ENCODE data around the gene SAYSD1.

Gene SAYSD1

DNA sequence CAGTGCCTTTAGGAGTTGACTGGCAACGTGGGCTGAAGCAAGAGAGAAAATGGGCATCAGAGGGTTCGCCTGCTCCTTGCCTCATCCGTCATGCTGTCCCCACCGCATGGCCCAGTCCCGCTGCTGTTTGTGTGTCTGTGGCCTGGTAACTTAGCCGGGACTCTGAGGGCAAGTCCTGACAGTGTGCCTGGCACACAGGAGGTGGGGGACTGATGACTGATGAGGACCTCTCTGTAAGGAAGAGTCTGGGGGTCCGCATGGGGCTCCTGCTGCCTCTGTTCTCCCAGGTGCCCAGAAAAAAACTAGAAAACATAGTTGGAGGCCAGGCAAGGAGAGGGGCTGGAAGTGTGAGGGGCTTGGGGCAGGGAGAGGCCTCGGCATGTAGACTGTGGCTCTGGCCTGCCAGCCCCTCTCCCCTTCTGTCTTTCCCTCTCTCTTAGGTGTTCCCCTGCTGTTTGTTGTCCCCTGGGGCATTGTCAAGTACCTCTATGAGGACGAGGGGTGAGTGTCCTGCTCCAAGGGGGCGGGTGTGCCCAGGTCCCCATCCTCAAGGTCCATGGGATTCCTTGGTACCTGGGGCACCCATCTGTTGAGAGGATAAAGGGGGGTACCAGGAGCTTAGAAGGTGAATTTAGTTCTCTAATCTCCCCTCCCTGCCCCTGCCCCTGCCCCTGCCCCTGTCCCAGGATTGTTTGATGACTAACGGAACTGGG, 36.9 kb downstream of the SAYSD1 start:
- no peaks in the 10 kb centered on the region; the same call in 1 of the 2 replicates for H3K27me3 ChIP-seq (ENCODE audit: insufficient read depth, low read length)
- 86% methylated on average over 11 of the region's 11 CpGs for WGBS
- no peak overlapping the region for H3K27ac ChIP-seq (ENCODE audit: low read depth, low read length)
- no peak overlapping the region for H3K4me3 ChIP-seq (ENCODE audit: low read length)
- no peaks in the 10 kb centered on the region for H3K36me3 ChIP-seq (ENCODE audit: insufficient read depth, low read length)
- no peaks in the 10 kb centered on the region for H3K9me3 ChIP-seq (ENCODE audit: insufficient read depth, low read depth, low read length)
- no peak overlapping the region for H3K9ac ChIP-seq (ENCODE audit: low read depth, low read length)
- no peaks in the 10 kb centered on the region for H3K4me1 ChIP-seq (ENCODE audit: insufficient read depth, low read length)

DNA sequence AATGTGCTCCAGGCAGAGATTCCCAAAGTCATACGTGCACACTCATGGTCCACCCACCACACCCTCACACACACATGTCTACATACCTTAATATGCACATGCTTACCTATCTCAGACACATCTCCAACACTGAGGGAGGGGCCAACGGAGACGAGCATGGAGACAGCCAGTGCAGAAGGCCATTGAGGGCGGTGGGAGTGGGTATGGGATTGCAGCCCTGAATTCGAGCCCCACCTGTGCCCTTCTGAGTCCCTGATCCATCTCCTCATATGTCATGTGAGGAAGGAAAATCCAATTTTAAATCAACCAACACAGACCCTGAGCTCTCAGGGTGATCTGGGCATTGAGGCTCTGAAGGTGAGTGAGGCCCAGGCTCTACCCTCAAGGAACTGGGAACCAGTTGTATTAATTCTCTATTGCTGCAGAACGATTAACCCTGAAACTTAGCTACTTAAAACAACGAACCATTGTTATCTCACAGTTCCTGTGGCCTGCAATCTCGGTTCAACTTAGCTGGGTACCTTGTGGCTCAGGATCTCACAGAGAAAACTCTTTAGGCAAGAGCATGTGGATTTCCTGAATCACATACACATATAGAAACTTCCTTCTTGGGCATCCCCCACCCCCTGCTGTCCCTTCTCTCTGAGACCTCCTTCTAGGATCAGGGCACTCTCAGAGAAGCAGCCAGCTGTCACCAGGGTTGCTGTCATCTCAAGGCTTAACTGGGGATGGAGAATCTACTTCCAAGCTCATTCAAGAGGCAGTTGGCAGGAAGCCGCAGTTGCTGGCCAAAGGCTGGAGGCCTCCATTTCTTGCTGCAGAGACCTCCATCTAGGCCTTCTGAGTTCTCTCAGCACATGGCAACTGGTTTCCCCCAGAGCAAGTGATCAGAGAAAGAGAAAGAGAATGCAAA, 38.1 kb downstream of the SAYSD1 start:
- WGBS: 89% methylated on average over 8 of the region's 9 CpGs
- H3K9ac ChIP-seq (ENCODE audit: low read depth, low read length): no peak overlapping the region
- peaks cover 5% of the 10 kb centered on the region; the same call in 1 of the 2 replicates for H3K4me1 ChIP-seq (ENCODE audit: insufficient read depth, low read length)
- no peaks in the 10 kb centered on the region for H3K9me3 ChIP-seq (ENCODE audit: insufficient read depth, low read depth, low read length)
- H3K27me3 ChIP-seq (ENCODE audit: insufficient read depth, low read length): no peaks in the 10 kb centered on the region; the same call in 1 of the 2 replicates
- H3K27ac ChIP-seq (ENCODE audit: low read depth, low read length): no peak overlapping the region
- no peak overlapping the region for H3K4me3 ChIP-seq (ENCODE audit: low read length)
- H3K36me3 ChIP-seq (ENCODE audit: insufficient read depth, low read length): no peaks in the 10 kb centered on the region

DNA sequence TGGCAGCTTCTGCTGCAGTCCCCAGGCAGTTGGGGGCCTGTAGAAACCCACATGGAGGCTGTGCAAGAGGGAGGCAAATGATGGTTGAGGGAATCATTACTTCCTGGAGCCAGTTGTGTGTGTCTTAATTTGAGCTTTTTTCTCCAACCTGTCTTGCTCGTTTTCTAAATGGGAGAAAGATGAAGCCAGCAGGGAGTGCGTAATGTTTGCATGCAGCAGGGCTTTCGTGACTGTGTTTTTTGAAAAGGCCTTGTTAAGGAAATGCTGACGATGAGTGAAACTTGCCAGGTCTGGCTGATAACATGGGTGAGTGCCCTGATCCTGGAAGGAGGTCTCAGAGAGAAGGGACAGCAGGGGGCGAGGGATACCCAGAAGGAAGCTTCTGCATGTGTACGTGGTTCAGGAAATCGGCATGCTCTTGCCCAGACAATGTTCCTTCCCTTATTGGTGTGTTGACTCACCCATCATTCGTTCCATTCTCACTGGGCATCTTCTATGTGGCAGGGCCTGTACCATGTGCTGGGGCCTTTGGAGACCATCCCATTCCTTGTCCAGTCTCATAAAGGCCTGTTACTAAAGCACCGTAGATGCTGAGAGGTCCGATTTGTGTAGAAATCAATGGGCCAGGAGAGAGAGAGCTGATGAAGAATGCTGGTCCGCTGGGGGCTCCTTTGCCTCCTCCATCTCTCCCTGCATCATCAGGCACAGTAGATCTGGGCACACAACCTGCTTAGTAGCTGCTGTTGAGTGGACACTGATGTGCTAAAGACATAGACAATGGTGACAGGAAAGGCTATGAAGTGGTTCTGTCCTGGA, 39.0 kb downstream of the SAYSD1 start:
- H3K9me3 ChIP-seq (ENCODE audit: insufficient read depth, low read depth, low read length): no peaks in the 10 kb centered on the region
- H3K36me3 ChIP-seq (ENCODE audit: insufficient read depth, low read length): no peaks in the 10 kb centered on the region
- H3K4me1 ChIP-seq (ENCODE audit: insufficient read depth, low read length): peaks cover 5% of the 10 kb centered on the region; the same call in 1 of the 2 replicates
- H3K27me3 ChIP-seq (ENCODE audit: insufficient read depth, low read length): no peaks in the 10 kb centered on the region; the same call in 1 of the 2 replicates
- H3K9ac ChIP-seq (ENCODE audit: low read depth, low read length): no peak overlapping the region
- H3K27ac ChIP-seq (ENCODE audit: low read depth, low read length): no peak overlapping the region
- no peak overlapping the region for H3K4me3 ChIP-seq (ENCODE audit: low read length)
- 89% methylated on average over 11 of the region's 11 CpGs for WGBS

DNA sequence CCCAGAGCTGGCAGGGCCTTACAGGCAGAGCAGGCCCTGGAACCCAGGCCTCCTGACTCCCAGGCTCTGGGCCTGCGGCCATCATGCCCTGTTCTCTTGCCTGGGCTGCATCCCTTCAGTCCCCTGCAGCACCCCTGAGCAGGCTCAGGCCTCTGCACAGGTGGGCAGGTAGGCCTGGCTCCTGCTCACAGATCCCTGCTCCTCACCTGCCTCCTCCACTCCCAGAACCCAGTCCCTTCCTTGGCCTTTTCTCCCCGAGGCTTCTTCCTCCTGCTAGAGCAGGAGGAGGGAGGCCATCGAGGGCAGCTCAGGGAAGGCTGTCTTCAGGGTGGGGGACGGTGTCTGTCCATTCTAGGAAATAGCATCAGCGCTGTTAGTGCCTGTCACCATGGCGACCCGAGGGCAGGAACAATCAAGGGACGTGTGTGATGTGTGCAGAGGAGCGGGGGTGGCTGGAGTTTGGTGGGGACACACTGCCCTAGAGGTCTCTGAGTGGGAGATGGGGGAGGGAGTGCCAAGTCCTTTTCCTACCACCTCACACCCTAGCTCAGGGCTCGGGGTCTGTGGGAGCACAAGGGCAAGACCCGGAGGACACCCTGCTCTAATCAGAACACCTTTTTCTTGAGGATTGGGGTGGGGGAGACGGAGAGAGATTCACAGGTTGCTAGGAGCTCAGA, 39.8 kb downstream of the SAYSD1 start:
- H3K36me3 ChIP-seq (ENCODE audit: insufficient read depth, low read length): no peaks in the 10 kb centered on the region
- peaks cover 2% of the 10 kb centered on the region; the same call in 1 of the 2 replicates for H3K9me3 ChIP-seq (ENCODE audit: insufficient read depth, low read depth, low read length)
- no peak overlapping the region for H3K9ac ChIP-seq (ENCODE audit: low read depth, low read length)
- H3K4me1 ChIP-seq (ENCODE audit: insufficient read depth, low read length): peaks cover 5% of the 10 kb centered on the region; the same call in 1 of the 2 replicates
- H3K27ac ChIP-seq (ENCODE audit: low read depth, low read length): no peak overlapping the region
- WGBS: 82% methylated on average over 12 of the region's 12 CpGs
- H3K4me3 ChIP-seq (ENCODE audit: low read length): no peak overlapping the region
- no peaks in the 10 kb centered on the region; the same call in 1 of the 2 replicates for H3K27me3 ChIP-seq (ENCODE audit: insufficient read depth, low read length)

DNA sequence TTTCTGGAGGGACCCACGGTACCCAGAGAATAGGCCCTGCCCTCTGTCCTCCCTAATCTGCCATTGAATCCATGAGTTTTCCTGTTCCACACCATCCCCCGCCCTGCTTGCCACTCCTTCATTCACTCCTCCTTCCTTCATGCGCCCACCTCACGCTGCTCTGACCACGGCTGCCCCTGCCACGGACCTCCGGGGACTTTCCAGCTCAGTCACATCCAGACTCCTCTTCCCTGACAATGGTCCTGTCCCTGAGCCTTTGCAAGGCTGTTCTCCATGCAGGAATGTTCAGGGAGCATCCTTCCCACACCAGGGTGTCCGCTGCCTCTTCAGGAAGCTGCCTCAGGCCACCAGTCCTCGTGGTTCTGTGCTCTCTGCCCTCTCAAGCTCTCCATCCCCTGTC, 40.5 kb downstream of the SAYSD1 start:
- Histone ChIP-seq H3K4me3 (ENCODE audit: low read length) (no peak overlapping the region), H3K27me3 (ENCODE audit: insufficient read depth, low read length) (no peaks in the 10 kb centered on the region; the same call in 1 of the 2 replicates), H3K9ac (ENCODE audit: low read depth, low read length) (no peak overlapping the region), H3K36me3 (ENCODE audit: insufficient read depth, low read length) (no peaks in the 10 kb centered on the region), H3K27ac (ENCODE audit: low read depth, low read length) (no peak overlapping the region), H3K4me1 (ENCODE audit: insufficient read depth, low read length) (peaks cover 5% of the 10 kb centered on the region; the same call in 1 of the 2 replicates), H3K9me3 (ENCODE audit: insufficient read depth, low read depth, low read length) (peaks cover 2% of the 10 kb centered on the region; the same call in 1 of the 2 replicates)
- WGBS: 82% methylated on average over 9 of the region's 9 CpGs

DNA sequence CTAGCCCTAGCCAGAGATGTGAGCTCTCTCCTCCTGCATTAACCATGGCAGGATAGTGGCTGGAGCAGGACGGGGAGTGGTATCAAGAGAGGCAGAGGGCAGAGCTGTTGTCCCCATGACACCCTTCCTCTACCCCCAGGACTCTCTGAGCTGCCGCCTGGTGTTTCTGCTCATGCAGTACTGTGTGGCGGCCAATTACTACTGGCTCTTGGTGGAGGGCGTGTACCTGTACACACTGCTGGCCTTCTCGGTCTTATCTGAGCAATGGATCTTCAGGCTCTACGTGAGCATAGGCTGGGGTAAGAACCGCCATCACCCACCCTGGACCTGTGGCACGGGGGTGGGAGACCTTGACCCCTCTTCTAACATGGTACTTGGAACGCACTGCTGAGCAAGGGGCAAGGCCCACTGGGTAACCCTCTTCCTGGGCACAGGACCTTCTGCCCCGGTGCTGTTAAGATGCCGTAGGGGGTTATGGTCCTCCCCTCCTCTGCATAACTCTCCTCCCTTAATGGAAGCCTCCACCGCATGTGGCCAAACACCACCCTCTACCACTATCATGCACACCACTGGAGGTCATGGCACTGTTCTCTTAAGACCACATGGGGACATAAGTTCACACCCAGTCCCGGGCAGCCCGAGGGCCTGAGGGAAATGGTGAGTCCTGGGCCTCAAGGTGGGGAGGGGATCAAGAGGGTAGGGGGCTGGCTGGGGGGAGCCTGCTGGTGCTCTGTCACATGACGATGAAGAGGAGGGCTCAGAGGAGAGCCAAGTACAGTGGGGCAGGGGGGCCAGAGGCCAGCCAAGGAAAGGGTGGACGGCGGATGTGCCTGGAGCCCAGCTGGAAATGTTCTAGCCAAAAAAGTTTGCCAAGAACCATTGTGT, 41.3 kb downstream of the SAYSD1 start:
- H3K9me3 ChIP-seq (ENCODE audit: insufficient read depth, low read depth, low read length): peaks cover 2% of the 10 kb centered on the region; the same call in 1 of the 2 replicates
- H3K27ac ChIP-seq (ENCODE audit: low read depth, low read length): no peak overlapping the region
- peaks cover 5% of the 10 kb centered on the region; the same call in 1 of the 2 replicates for H3K4me1 ChIP-seq (ENCODE audit: insufficient read depth, low read length)
- H3K9ac ChIP-seq (ENCODE audit: low read depth, low read length): no peak overlapping the region
- H3K4me3 ChIP-seq (ENCODE audit: low read length): no peak overlapping the region
- H3K27me3 ChIP-seq (ENCODE audit: insufficient read depth, low read length): no peaks in the 10 kb centered on the region; the same call in 1 of the 2 replicates
- WGBS: 93% methylated on average over 17 of the region's 17 CpGs
- H3K36me3 ChIP-seq (ENCODE audit: insufficient read depth, low read length): no peaks in the 10 kb centered on the region

DNA sequence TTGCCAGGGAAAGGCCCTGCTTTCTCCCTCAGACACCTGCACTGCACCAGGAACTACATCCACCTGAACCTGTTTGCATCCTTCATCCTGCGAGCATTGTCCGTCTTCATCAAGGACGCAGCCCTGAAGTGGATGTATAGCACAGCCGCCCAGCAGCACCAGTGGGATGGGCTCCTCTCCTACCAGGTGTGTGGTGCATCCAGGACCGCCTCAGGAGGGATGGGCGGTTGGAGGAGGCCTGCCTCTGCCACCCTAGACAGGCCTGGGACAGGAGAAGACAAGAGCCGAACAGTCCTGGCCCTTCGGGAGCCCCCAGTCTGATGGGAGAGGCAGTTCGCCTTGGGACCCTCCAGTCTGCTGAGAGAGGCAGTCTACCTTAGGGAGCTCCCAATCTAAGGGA, 42.2 kb downstream of the SAYSD1 start:
- no peaks in the 10 kb centered on the region; the same call in 1 of the 2 replicates for H3K27me3 ChIP-seq (ENCODE audit: insufficient read depth, low read length)
- peaks cover 2% of the 10 kb centered on the region; the same call in 1 of the 2 replicates for H3K9me3 ChIP-seq (ENCODE audit: insufficient read depth, low read depth, low read length)
- WGBS: 95% methylated on average over 9 of the region's 9 CpGs
- H3K27ac ChIP-seq (ENCODE audit: low read depth, low read length): no peak overlapping the region
- H3K9ac ChIP-seq (ENCODE audit: low read depth, low read length): no peak overlapping the region
- H3K4me1 ChIP-seq (ENCODE audit: insufficient read depth, low read length): peaks cover 5% of the 10 kb centered on the region; the same call in 1 of the 2 replicates
- H3K4me3 ChIP-seq (ENCODE audit: low read length): no peak overlapping the region
- H3K36me3 ChIP-seq (ENCODE audit: insufficient read depth, low read length): no peaks in the 10 kb centered on the region

DNA sequence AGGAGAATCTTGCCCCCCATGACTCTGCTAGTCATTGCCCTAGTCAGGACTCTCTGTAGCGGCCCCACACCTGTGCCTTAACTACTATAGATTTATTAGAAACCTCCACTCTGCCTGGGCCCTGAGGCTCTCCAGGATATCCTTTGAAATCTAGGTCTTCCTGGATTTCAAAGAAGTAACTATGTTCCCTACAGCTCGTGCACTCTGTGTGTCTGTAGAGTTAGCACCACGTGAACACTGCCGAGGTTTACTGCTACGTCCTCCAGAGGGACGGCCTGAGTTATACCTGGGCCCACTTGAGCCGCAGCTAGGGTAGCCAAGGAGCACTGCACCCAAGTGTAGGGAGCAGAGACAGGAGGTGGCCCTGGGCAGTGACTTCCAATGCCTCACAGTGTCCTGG, 46.6 kb downstream of the SAYSD1 start:
- Histone ChIP-seq H3K4me1 (ENCODE audit: insufficient read depth, low read length) (peaks cover 5% of the 10 kb centered on the region; the same call in 1 of the 2 replicates), H3K27ac (ENCODE audit: low read depth, low read length) (no peak overlapping the region), H3K36me3 (ENCODE audit: insufficient read depth, low read length) (no peaks in the 10 kb centered on the region), H3K9ac (ENCODE audit: low read depth, low read length) (no peak overlapping the region), H3K9me3 (ENCODE audit: insufficient read depth, low read depth, low read length) (peaks cover 2% of the 10 kb centered on the region; the same call in 1 of the 2 replicates), H3K4me3 (ENCODE audit: low read length) (no peak overlapping the region), H3K27me3 (ENCODE audit: insufficient read depth, low read length) (no peaks in the 10 kb centered on the region)
- 83% methylated on average over 7 of the region's 7 CpGs for WGBS

DNA sequence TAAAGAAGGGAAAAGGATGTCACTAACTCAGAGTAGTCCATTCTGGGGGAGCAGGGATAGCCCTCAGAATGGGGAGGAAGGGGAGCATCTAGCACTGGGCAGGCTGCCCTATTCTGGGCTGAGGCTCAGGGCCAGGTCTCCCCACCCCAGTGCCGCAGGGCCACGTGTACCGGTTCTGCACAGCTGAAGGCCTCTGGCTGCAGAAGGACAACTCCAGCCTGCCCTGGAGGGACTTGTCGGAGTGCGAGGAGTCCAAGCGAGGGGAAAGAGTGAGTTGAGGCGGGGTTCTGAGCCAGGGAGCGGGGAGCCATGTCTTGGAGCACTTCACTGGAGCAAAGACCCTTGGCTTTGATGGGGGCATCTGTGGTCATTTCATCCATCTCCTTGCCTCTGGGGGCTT, 49.4 kb downstream of the SAYSD1 start:
- WGBS: 92% methylated on average over 8 of the region's 8 CpGs
- H3K4me3 ChIP-seq (ENCODE audit: low read length): no peak overlapping the region
- H3K27ac ChIP-seq (ENCODE audit: low read depth, low read length): no peak overlapping the region
- H3K9me3 ChIP-seq (ENCODE audit: insufficient read depth, low read depth, low read length): peaks cover 2% of the 10 kb centered on the region; the same call in 1 of the 2 replicates
- H3K27me3 ChIP-seq (ENCODE audit: insufficient read depth, low read length): no peaks in the 10 kb centered on the region
- H3K4me1 ChIP-seq (ENCODE audit: insufficient read depth, low read length): no peaks in the 10 kb centered on the region
- H3K9ac ChIP-seq (ENCODE audit: low read depth, low read length): no peak overlapping the region
- H3K36me3 ChIP-seq (ENCODE audit: insufficient read depth, low read length): no peaks in the 10 kb centered on the region

Measured in HUES64 (cell line).